CD14-positive monocyte (primary cell): ENCODE data around the gene A2M. TPM values are rescaled to one million over a fixed set of nuclear protein-coding genes. Genes with fewer than 3 reads are reported as not detected.

Source experiments
- DNase-seq, 3 donors: peaks; one replicate each; pipeline ENCODE4 v3.0.0-alpha.2; 2011 to 2022
- H2AFZ ChIP-seq: 2 replicates; pipeline ENCODE4 v1.6.0; 2012; ENCODE audit warnings: mild to moderate bottlenecking, low read depth, low read length, inconsistent platforms; ENCODE audit not compliant: insufficient read depth, poor library complexity, severe bottlenecking
- H3K27ac ChIP-seq, 2 donors: 1 replicate in 1 of 2; 2 replicates in 1 of 2; pipeline ENCODE4 v1.5.1; 2012 to 2013; ENCODE audit warnings: low read length in 2 of 2, control low read depth in 1 of 2, inconsistent platforms in 1 of 2, low read depth in 1 of 2, mild to moderate bottlenecking in 1 of 2
- H3K27me3 ChIP-seq, 2 donors: one replicate each; pipeline versions ENCODE4 v1.6.0 to v1.6.1; 2011 to 2013; ENCODE audit warnings: low read length in 2 of 2; ENCODE audit not compliant: control insufficient read depth in 2 of 2, insufficient read depth in 2 of 2
- H3K36me3 ChIP-seq, 2 donors: replicated peaks in 1 of 2; 1 replicate in 1 of 2; 2 replicates in 1 of 2; pipeline versions ENCODE4 v1.5.1 to v1.6.1; 2012 to 2013; ENCODE audit warnings: low read length in 2 of 2, control low read depth in 1 of 2, inconsistent platforms in 1 of 2, mild to moderate bottlenecking in 1 of 2; ENCODE audit not compliant: insufficient read depth in 2 of 2, control insufficient read depth in 1 of 2
- H3K4me1 ChIP-seq, 2 donors: 1 replicate in 1 of 2; 2 replicates in 1 of 2; pipeline versions ENCODE4 v1.5.1 to v1.6.1; 2012 to 2013; ENCODE audit warnings: low read length in 2 of 2, control low read depth in 1 of 2, inconsistent platforms in 1 of 2, mild to moderate bottlenecking in 1 of 2, moderate library complexity in 1 of 2; ENCODE audit not compliant: insufficient read depth in 2 of 2, control insufficient read depth in 1 of 2
- H3K4me2 ChIP-seq: replicated peaks from 2 replicates; pipeline ENCODE3; 2012; ENCODE audit warnings: low read length, moderate library complexity, mild to moderate bottlenecking; ENCODE audit not compliant: poor library complexity, severe bottlenecking; ENCODE audit errors: extremely low read depth
- H3K4me3 ChIP-seq, 3 experiments: fragments of 200-600 bp in 1 of 3; sonication (generic) in 1 of 3; replicated peaks in 1 of 3; 1 replicate in 2 of 3; 2 replicates in 1 of 3; pipeline ENCODE4 v1.5.1; 2011 to 2013; ENCODE audit warnings: low read length in 3 of 3, mild to moderate bottlenecking in 3 of 3, control low read depth in 2 of 3, low read depth in 2 of 3, inconsistent platforms in 1 of 3, moderate library complexity in 1 of 3
- H3K79me2 ChIP-seq: 2 replicates; pipeline ENCODE4 v1.6.0; 2012; ENCODE audit warnings: mild to moderate bottlenecking, control low read depth, inconsistent platforms, low read length, moderate library complexity; ENCODE audit not compliant: insufficient read depth
- H3K9ac ChIP-seq: 2 replicates; pipeline ENCODE4 v1.6.0; 2017; ENCODE audit warnings: low read length, mild to moderate bottlenecking; ENCODE audit not compliant: insufficient read depth, poor library complexity, severe bottlenecking
- H3K9me3 ChIP-seq, 2 donors: replicated peaks in 1 of 2; 1 replicate in 1 of 2; 2 replicates in 1 of 2; pipeline versions ENCODE4 v1.5.1 to v1.6.1; 2012 to 2013; ENCODE audit warnings: low read length in 2 of 2, control low read depth in 1 of 2; ENCODE audit not compliant: control insufficient read depth in 1 of 2, insufficient read depth in 1 of 2
- H4K20me1 ChIP-seq: 2 replicates; pipeline ENCODE4 v1.6.0; 2012; ENCODE audit warnings: mild to moderate bottlenecking, low read length, control low read depth, moderate library complexity; ENCODE audit not compliant: insufficient read depth
- H3K27ac Mint-ChIP-seq, 7 donors: one replicate each; pipeline ENCODE4 v1.8.0; 2020; ENCODE audit warnings: mild to moderate bottlenecking in 7 of 7, mixed read lengths in 7 of 7, moderate library complexity in 6 of 7, inconsistent platforms in 2 of 7
- H3K27me3 Mint-ChIP-seq, 3 donors: one replicate each; pipeline ENCODE4 v1.8.0; 2021 to 2022; ENCODE audit warnings: low read depth in 3 of 3, mild to moderate bottlenecking in 3 of 3, mixed read lengths in 3 of 3, moderate library complexity in 3 of 3, inconsistent platforms in 1 of 3
- H3K36me3 Mint-ChIP-seq, 2 donors: one replicate each; pipeline ENCODE4 v1.8.0; 2020; ENCODE audit warnings: mixed read lengths in 2 of 2, inconsistent platforms in 1 of 2, mild to moderate bottlenecking in 1 of 2
- H3K4me1 Mint-ChIP-seq: one replicate; pipeline ENCODE4 v1.8.0; 2020; ENCODE audit warnings: mild to moderate bottlenecking, mixed read lengths
- H3K4me3 Mint-ChIP-seq, 2 donors: one replicate each; pipeline ENCODE4 v1.8.0; 2020; ENCODE audit warnings: mild to moderate bottlenecking in 2 of 2, mixed read lengths in 2 of 2, moderate library complexity in 1 of 2
- H3K9me3 Mint-ChIP-seq, 7 donors: one replicate each; pipeline ENCODE4 v1.8.0; 2020 to 2022; ENCODE audit warnings: mixed read lengths in 7 of 7, mild to moderate bottlenecking in 6 of 7, moderate library complexity in 6 of 7, inconsistent platforms in 2 of 7
- WGBS: methylation state at CpG from one replicate; pipeline ENCODE4 v1.1.5; 2013; ENCODE audit warnings: missing lambda C conversion rate; ENCODE audit not compliant: insufficient coverage; 5-methylcytosine and 5-hydroxymethylcytosine counted together
- intact Hi-C, 2 donors: fragments of 100-400 bp; cut with micrococcal nuclease; formaldehyde crosslinking; loops; one replicate each; pipeline versions ENCODE4 v1.15.0 to v1.15.1; 2023
- polyA plus RNA-seq, 3 donors: library from polyadenylated mRNA; depleted of rRNA in 1 of 3; unstranded in 2 of 3; stranded (reverse) in 1 of 3; fragments of 300-500 nt in 2 of 3; fragments of >200 nt in 1 of 3; fragmentation: Illumina TruSeq in 2 of 3; gene quantifications; 1 replicate in 2 of 3; 2 replicates in 1 of 3; pipeline ENCODE4 v1.2.3, GENCODE V29; 2012 to 2021
- TF ChIP-seq, protein P1 (sequence below): fragments of 200-600 bp; IDR thresholded peaks from one replicate; pipeline ENCODE4 v1.8.0; 2022; ENCODE audit warnings: antibody characterized with exemption, mild to moderate bottlenecking

Gene A2M
- polyA plus RNA-seq, 3 donors = 0.12 to 1.2 TPM; not detected in 1

GRCh38 chr12:9133216-9133916, 17.6 kb upstream of the A2M start:
- H3K4me1 ChIP-seq = no peaks in the 10 kb centered on the region
- no peaks in the 10 kb centered on the region for H3K36me3 ChIP-seq
- no peak for DNase-seq
- Mint-ChIP-seq H3K4me1 (no peaks in the 10 kb centered on the region), H3K36me3 (no peaks in the 10 kb centered on the region), H3K27me3 (peaks cover 0 to 2% (median 0%) of the 10 kb centered on the region in 3 donors), H3K27ac (no peak overlapping the region), H3K9me3 (peaks cover 0 to 10% (median 1%) of the 10 kb centered on the region in 7 donors), H3K4me3 (no peak overlapping the region)
- H2AFZ ChIP-seq = no peak overlapping the region
- H3K4me3 ChIP-seq = no peak overlapping the region
- no peaks in the 10 kb centered on the region for H4K20me1 ChIP-seq
- no peak overlapping the region for H3K9ac ChIP-seq
- H3K27me3 ChIP-seq = no peaks in the 10 kb centered on the region
- H3K79me2 ChIP-seq = no peaks in the 10 kb centered on the region
- no peak overlapping the region for H3K27ac ChIP-seq
- H3K9me3 ChIP-seq = peaks cover 0 to 2% of the 10 kb centered on the region in 2 donors
- intact Hi-C loops = no loop called here
- WGBS = no CpG with 5 or more reads among the region's 1 CpG
- H3K4me2 ChIP-seq = no peak overlapping the region
- TF ChIP-seq, protein P1, sequence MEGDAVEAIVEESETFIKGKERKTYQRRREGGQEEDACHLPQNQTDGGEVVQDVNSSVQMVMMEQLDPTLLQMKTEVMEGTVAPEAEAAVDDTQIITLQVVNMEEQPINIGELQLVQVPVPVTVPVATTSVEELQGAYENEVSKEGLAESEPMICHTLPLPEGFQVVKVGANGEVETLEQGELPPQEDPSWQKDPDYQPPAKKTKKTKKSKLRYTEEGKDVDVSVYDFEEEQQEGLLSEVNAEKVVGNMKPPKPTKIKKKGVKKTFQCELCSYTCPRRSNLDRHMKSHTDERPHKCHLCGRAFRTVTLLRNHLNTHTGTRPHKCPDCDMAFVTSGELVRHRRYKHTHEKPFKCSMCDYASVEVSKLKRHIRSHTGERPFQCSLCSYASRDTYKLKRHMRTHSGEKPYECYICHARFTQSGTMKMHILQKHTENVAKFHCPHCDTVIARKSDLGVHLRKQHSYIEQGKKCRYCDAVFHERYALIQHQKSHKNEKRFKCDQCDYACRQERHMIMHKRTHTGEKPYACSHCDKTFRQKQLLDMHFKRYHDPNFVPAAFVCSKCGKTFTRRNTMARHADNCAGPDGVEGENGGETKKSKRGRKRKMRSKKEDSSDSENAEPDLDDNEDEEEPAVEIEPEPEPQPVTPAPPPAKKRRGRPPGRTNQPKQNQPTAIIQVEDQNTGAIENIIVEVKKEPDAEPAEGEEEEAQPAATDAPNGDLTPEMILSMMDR = no peak

GRCh38 chr12:9132008-9132535, 16.4 kb upstream of the A2M start:
- no peak overlapping the region for H3K9ac ChIP-seq
- no peak overlapping the region for H2AFZ ChIP-seq
- no peaks in the 10 kb centered on the region for H3K4me1 Mint-ChIP-seq
- H3K79me2 ChIP-seq = no peaks in the 10 kb centered on the region
- peaks cover 0 to 8% of the 10 kb centered on the region in 2 donors for H3K9me3 ChIP-seq
- no peak overlapping the region for H3K4me2 ChIP-seq
- TF ChIP-seq, protein P1 = no peak
- H3K36me3 Mint-ChIP-seq = peaks cover 0 to 2% of the 10 kb centered on the region in 2 donors
- no peaks in the 10 kb centered on the region for H3K4me1 ChIP-seq
- H3K27ac Mint-ChIP-seq = no peak overlapping the region
- H3K4me3 ChIP-seq = no peak overlapping the region
- peaks cover 0 to 2% (median 0%) of the 10 kb centered on the region in 3 donors for H3K27me3 Mint-ChIP-seq
- 100% methylated on average over 1 of the region's 1 CpG for WGBS
- H3K27me3 ChIP-seq = no peaks in the 10 kb centered on the region
- no peak overlapping the region for H3K27ac ChIP-seq
- H3K9me3 Mint-ChIP-seq = peaks cover 3 to 13% (median 7%) of the 10 kb centered on the region in 7 donors
- no peaks in the 10 kb centered on the region for H4K20me1 ChIP-seq
- no peak for DNase-seq
- H3K4me3 Mint-ChIP-seq = no peak overlapping the region
- intact Hi-C loops = no loop called here
- H3K36me3 ChIP-seq = no peaks in the 10 kb centered on the region
